ENCODE measurements around the gene MCTP1.

The MCTP1 gene

GRCh38 chr5:95317687-95318086 is 32.8 kb upstream of the MCTP1 start:
- H3K27me3 ChIP-seq (ENCODE audit: low read depth, low read length): no peaks in the 10 kb centered on the region
- H4K20me1 ChIP-seq (ENCODE audit: insufficient read depth, low read length): no peaks in the 10 kb centered on the region
- H3K4me1 ChIP-seq (ENCODE audit: low read length): no peaks in the 10 kb centered on the region
- no peak overlapping the region for H3K27ac ChIP-seq (ENCODE audit: low read length)
- no peak overlapping the region for H3K4me3 ChIP-seq (ENCODE audit: low read length)
- no peaks in the 10 kb centered on the region for H3K36me3 ChIP-seq (replicated peaks; ENCODE audit: low read depth, low read length)
- TF ChIP-seq EZH2phosphoT487 (IDR thresholded peaks at IDR 0.05; ENCODE audit: low read depth) (no peak), CTCF (IDR thresholded peaks at IDR 0.05; ENCODE audit: low read depth, low read length) (no peak)
- H3K79me2 ChIP-seq (ENCODE audit: low read length): no peaks in the 10 kb centered on the region
- H2AFZ ChIP-seq (ENCODE audit: low read depth, low read length): no peak overlapping the region
- H3K9ac ChIP-seq (ENCODE audit: low read length): no peak overlapping the region
- no peaks in the 10 kb centered on the region for H3K9me3 ChIP-seq (ENCODE audit: insufficient read depth, low read length)
- no peak overlapping the region for H3K4me2 ChIP-seq (ENCODE audit: low read length)

- no peak for TF ChIP-seq EZH2phosphoT487 (IDR thresholded peaks at IDR 0.05; ENCODE audit: low read depth)
- Histone ChIP-seq H3K36me3 (replicated peaks; ENCODE audit: low read depth, low read length) (no peaks in the 10 kb centered on the region), H3K9me3 (ENCODE audit: insufficient read depth, low read length) (no peaks in the 10 kb centered on the region), H4K20me1 (ENCODE audit: insufficient read depth, low read length) (no peaks in the 10 kb centered on the region), H3K4me1 (ENCODE audit: low read length) (no peaks in the 10 kb centered on the region), H3K27ac (ENCODE audit: low read length) (no peak overlapping the region), H2AFZ (ENCODE audit: low read depth, low read length) (no peak overlapping the region), H3K9ac (ENCODE audit: low read length) (no peak overlapping the region), H3K4me2 (ENCODE audit: low read length) (no peak overlapping the region), H3K27me3 (ENCODE audit: low read depth, low read length) (no peaks in the 10 kb centered on the region), H3K4me3 (ENCODE audit: low read length) (no peak overlapping the region), H3K79me2 (ENCODE audit: low read length) (no peaks in the 10 kb centered on the region)
Measured at GRCh38 chr5:95317085-95317484, 32.2 kb upstream of the MCTP1 start.

- no peak for TF ChIP-seq CTCF (IDR thresholded peaks at IDR 0.05; ENCODE audit: low read depth, low read length)
- TF ChIP-seq EZH2phosphoT487 (IDR thresholded peaks at IDR 0.05; ENCODE audit: low read depth): no peak
- H4K20me1 ChIP-seq (ENCODE audit: insufficient read depth, low read length): no peaks in the 10 kb centered on the region
- H3K36me3 ChIP-seq (replicated peaks; ENCODE audit: low read depth, low read length): no peaks in the 10 kb centered on the region
- no peaks in the 10 kb centered on the region for H3K4me1 ChIP-seq (ENCODE audit: low read length)
- H3K9me3 ChIP-seq (ENCODE audit: insufficient read depth, low read length): no peaks in the 10 kb centered on the region
- H3K4me3 ChIP-seq (ENCODE audit: low read length): no peak overlapping the region
- H3K27me3 ChIP-seq (ENCODE audit: low read depth, low read length): no peaks in the 10 kb centered on the region
- H3K27ac ChIP-seq (ENCODE audit: low read length): no peak overlapping the region
- no peak overlapping the region for H3K9ac ChIP-seq (ENCODE audit: low read length)
- H3K4me2 ChIP-seq (ENCODE audit: low read length): no peak overlapping the region
- H3K79me2 ChIP-seq (ENCODE audit: low read length): no peaks in the 10 kb centered on the region
- H2AFZ ChIP-seq (ENCODE audit: low read depth, low read length): no peak overlapping the region
Measured at GRCh38 chr5:95304711-95305110, 19.8 kb upstream of the MCTP1 start.

- Histone ChIP-seq H3K4me1 (ENCODE audit: low read length) (no peaks in the 10 kb centered on the region), H3K9me3 (ENCODE audit: insufficient read depth, low read length) (no peaks in the 10 kb centered on the region), H2AFZ (ENCODE audit: low read depth, low read length) (no peak overlapping the region), H3K27ac (ENCODE audit: low read length) (no peak overlapping the region), H3K9ac (ENCODE audit: low read length) (no peak overlapping the region), H3K79me2 (ENCODE audit: low read length) (no peaks in the 10 kb centered on the region), H3K4me3 (ENCODE audit: low read length) (no peak overlapping the region), H3K36me3 (replicated peaks; ENCODE audit: low read depth, low read length) (no peaks in the 10 kb centered on the region), H4K20me1 (ENCODE audit: insufficient read depth, low read length) (no peaks in the 10 kb centered on the region), H3K4me2 (ENCODE audit: low read length) (no peak overlapping the region), H3K27me3 (ENCODE audit: low read depth, low read length) (no peaks in the 10 kb centered on the region)
- TF ChIP-seq CTCF (IDR thresholded peaks at IDR 0.05; ENCODE audit: low read depth, low read length) (no peak), EZH2phosphoT487 (IDR thresholded peaks at IDR 0.05; ENCODE audit: low read depth) (no peak)
Measured at GRCh38 chr5:95298651-95299050, 13.8 kb upstream of the MCTP1 start.

GRCh38 chr5:95296291-95296690 is 11.4 kb upstream of the MCTP1 start:
- no peak for TF ChIP-seq EZH2phosphoT487 (IDR thresholded peaks at IDR 0.05; ENCODE audit: low read depth)
- TF ChIP-seq CTCF (IDR thresholded peaks at IDR 0.05; ENCODE audit: low read depth, low read length): no peak
- H4K20me1 ChIP-seq (ENCODE audit: insufficient read depth, low read length): no peaks in the 10 kb centered on the region
- no peaks in the 10 kb centered on the region for H3K79me2 ChIP-seq (ENCODE audit: low read length)
- no peak overlapping the region for H3K4me3 ChIP-seq (ENCODE audit: low read length)
- H2AFZ ChIP-seq (ENCODE audit: low read depth, low read length): no peak overlapping the region
- no peak overlapping the region for H3K27ac ChIP-seq (ENCODE audit: low read length)
- H3K36me3 ChIP-seq (replicated peaks; ENCODE audit: low read depth, low read length): no peaks in the 10 kb centered on the region
- H3K27me3 ChIP-seq (ENCODE audit: low read depth, low read length): no peaks in the 10 kb centered on the region
- no peaks in the 10 kb centered on the region for H3K9me3 ChIP-seq (ENCODE audit: insufficient read depth, low read length)
- H3K4me1 ChIP-seq (ENCODE audit: low read length): no peaks in the 10 kb centered on the region
- no peak overlapping the region for H3K9ac ChIP-seq (ENCODE audit: low read length)
- no peak overlapping the region for H3K4me2 ChIP-seq (ENCODE audit: low read length)

Data from OCI-LY3 (cell line).